GM12878 (cell line): ENCODE results near the gene SMR3A. TPM values are rescaled to one million over a fixed set of nuclear protein-coding genes. Genes with fewer than 3 reads are reported as not detected.

Experiments used
- ATAC-seq: fragments of 200-7000 bp; cut with Tn5 transposase; 3 replicates; pipeline ENCODE4 v1.9.1; 2020; ENCODE audit warnings: mild to moderate bottlenecking, moderate library complexity
- BruUV-seq: library from RNA; stranded (reverse); fragments of 400-500 nt; replicated peaks from 2 replicates; lab custom pipeline; 2021; lab: Mats Ljungman, UMichigan
- CTCF ChIA-PET: fragments of 300-600 bp; sonication (Branson Sonifier 250); formaldehyde crosslinking; extraction: SDS; loops from one replicate; lab custom pipeline; 2021; ENCODE audit warnings: inconsistent platforms; lab: Yijun Ruan, JAX
- POLR2A ChIA-PET: fragments of 350-600 bp; formaldehyde crosslinking; extraction: SDS; loops from one replicate; lab custom pipeline; 2021; ENCODE audit warnings: inconsistent platforms; lab: Charles Lee
- RAD21 ChIA-PET: fragments of 300-600 bp; sonication (Branson Sonifier 250); formaldehyde crosslinking; loops from one replicate; lab custom pipeline; 2023; ENCODE audit warnings: antibody characterized with exemption; ENCODE audit not compliant: unreplicated experiment; lab: Charles Lee
- SMC1A ChIA-PET: fragments of 300-600 bp; sonication (Branson Sonifier 250); formaldehyde crosslinking; loops from one replicate; lab custom pipeline; 2023; ENCODE audit not compliant: unreplicated experiment, uncharacterized antibody; lab: Charles Lee
- DNase-seq: peaks from one replicate; pipeline ENCODE4 v3.0.0-alpha.2; 2011; ENCODE audit warnings: low read depth, low spot score
- FAIRE-seq: peaks from 3 replicates; lab custom pipeline; 2011; peaks lifted over from hg19 to GRCh38; lab: Jason Lieb, UNC
- H2AFZ ChIP-seq: 2 replicates; pipeline ENCODE4 v1.6.0; 2011; ENCODE audit warnings: low read depth, low read length, control low read depth; ENCODE audit not compliant: control insufficient read depth
- H3K27ac ChIP-seq: 2 replicates; pipeline ENCODE4 v1.5.1; 2011; ENCODE audit warnings: control low read depth; ENCODE audit not compliant: control insufficient read depth, insufficient read depth
- H3K27me3 ChIP-seq, 2 experiments: replicated peaks in 1 of 2; 2 replicates each; pipeline versions ENCODE4 v1.6.0 to v1.6.1; 2011; ENCODE audit warnings: low read length in 1 of 2; ENCODE audit not compliant: control insufficient read depth in 2 of 2, insufficient read depth in 2 of 2
- H3K36me3 ChIP-seq, 2 experiments: 2 replicates each; pipeline ENCODE4 v1.5.1; 2011; ENCODE audit warnings: low read length in 1 of 2; ENCODE audit not compliant: control insufficient read depth in 2 of 2, insufficient read depth in 2 of 2
- H3K4me1 ChIP-seq: 2 replicates; pipeline ENCODE4 v1.6.1; 2011; ENCODE audit warnings: mild to moderate bottlenecking, low read length, moderate library complexity, mixed read lengths; ENCODE audit not compliant: control insufficient read depth, insufficient read depth
- H3K4me2 ChIP-seq: 2 replicates; pipeline ENCODE4 v1.6.0; 2011; ENCODE audit warnings: control low read depth; ENCODE audit not compliant: control insufficient read depth, insufficient read depth
- H3K4me3 ChIP-seq: fragments of 200-600 bp; sonication (generic); 2 replicates; pipeline ENCODE4 v1.5.1; 2016
- H3K79me2 ChIP-seq: 2 replicates; pipeline ENCODE4 v1.6.0; 2011; ENCODE audit warnings: low read length; ENCODE audit not compliant: control insufficient read depth, insufficient read depth
- H3K9ac ChIP-seq: 2 replicates; pipeline ENCODE4 v1.8.0; 2011; ENCODE audit warnings: low read length, control low read depth, mixed read lengths; ENCODE audit not compliant: control insufficient read depth, insufficient read depth
- H3K9me3 ChIP-seq: replicated peaks from 3 replicates; pipeline ENCODE4 v1.5.1; 2011; ENCODE audit warnings: mild to moderate bottlenecking, low read length; ENCODE audit not compliant: control insufficient read depth, insufficient read depth
- H4K20me1 ChIP-seq: 2 replicates; pipeline ENCODE4 v1.6.0; 2011; ENCODE audit not compliant: control insufficient read depth, insufficient read depth
- CHD2 ChIP-seq: IDR thresholded peaks from 2 replicates; pipeline ENCODE4 v1.6.1; 2011; ENCODE audit warnings: low read depth, low read length, improper control_type of control experiment, borderline replicate concordance
- CUX1 ChIP-seq: IDR thresholded peaks from 2 replicates; pipeline ENCODE4 v1.6.1; 2012; ENCODE audit warnings: improper control_type of control experiment, low read depth, low read length; ENCODE audit not compliant: insufficient replicate concordance
- ESRRA ChIP-seq: IDR thresholded peaks from 2 replicates; pipeline ENCODE4 v1.6.1; 2012; ENCODE audit warnings: mild to moderate bottlenecking, low read length, improper control_type of control experiment
- GABPA ChIP-seq: IDR thresholded peaks from 2 replicates; pipeline ENCODE4 v1.6.1; 2014; ENCODE audit warnings: antibody characterized with exemption, low read depth, mild to moderate bottlenecking, inconsistent platforms
- MAX ChIP-seq: IDR thresholded peaks from 2 replicates; pipeline ENCODE4 v1.6.1; 2012; ENCODE audit warnings: low read depth, low read length, improper control_type of control experiment
- SRF ChIP-seq, 2 experiments: IDR thresholded peaks; 2 replicates each; pipeline ENCODE4 v1.6.1; 2011; ENCODE audit warnings: low read depth in 2 of 2, low read length in 2 of 2, mild to moderate bottlenecking in 1 of 2, moderate library complexity in 1 of 2
- ZBTB4 ChIP-seq: fragments of 450-650 bp; formaldehyde crosslinking; IDR thresholded peaks from 2 replicates; pipeline ENCODE4 v1.4.0; 2022; ENCODE audit warnings: mild to moderate bottlenecking, moderate library complexity
- WGBS: methylation state at CpG from one replicate; pipeline ENCODE4 v1.1.6; 2016; ENCODE audit warnings: low lambda C conversion rate; ENCODE audit not compliant: insufficient replicate concordance, insufficient coverage; ENCODE audit errors: missing lambda C conversion rate; 5-methylcytosine and 5-hydroxymethylcytosine counted together
- in situ Hi-C: fragments of 300-500 bp; cut with MboI; formaldehyde crosslinking; loops from 9 replicates; pipeline ENCODE4 v1.14.3; 2018; ENCODE audit warnings: mixed read lengths
- intact Hi-C: fragments of 100-400 bp; cut with micrococcal nuclease; formaldehyde crosslinking; loops from one replicate; pipeline ENCODE4 v1.14.2; 2022; ENCODE audit not compliant: unreplicated experiment
- polyA plus RNA-seq, 11 experiments: library from polyadenylated mRNA; depleted of rRNA in 4 of 11; unstranded in 6 of 11; stranded (reverse) in 5 of 11; fragments of >200 nt; fragmentation: Nextera tagmentation in 4 of 11; fragmentation: Illumina TruSeq in 1 of 11; extraction: Ambion mirVana in 4 of 11; extraction: Trizol in 1 of 11; gene quantifications; 1 replicate in 1 of 11; 2 replicates in 10 of 11; pipeline versions ENCODE4 v1.2.1 to v1.2.3, GENCODE V29; 2011 to 2016; ENCODE audit warnings: inconsistent platforms in 2 of 11, missing spikeins in 2 of 11, low read depth in 1 of 11
- total RNA-seq, 4 experiments: library from RNA; depleted of rRNA in 3 of 4; stranded (reverse); fragments of >200 nt in 3 of 4; fragmentation: Illumina TruSeq in 1 of 4; extraction: Trizol in 1 of 4; gene quantifications; 2 replicates each; pipeline versions ENCODE4 v1.2.1 to v1.2.3, GENCODE V29; 2013 to 2021

Gene SMR3A
- total and polyA plus RNA-seq, 10 of the 15 experiments (the other 5 are each of a cell fraction or from before 2014, with no cell fraction given), result not detected

- SMC1A ChIA-PET, result interaction anchor here (0.8 to 1.3 kb wide), 6 partner anchors 10 to 53 kb away, joined by 3 to 6 read pairs (median 4); no protein-coding TSS in a partner anchor
- RAD21 ChIA-PET, result no interaction called here
Measured at GRCh38 chr4:70367813-70368212, 7.3 kb downstream of the SMR3A start.

GRCh38 chr4:70371987-70372386, 11.4 kb downstream of the SMR3A start:
- Histone ChIP-seq H3K27ac (no peak overlapping the region), H3K9ac (no peak overlapping the region), H4K20me1 (no peaks in the 10 kb centered on the region), H3K27me3 (no peaks in the 10 kb centered on the region), H3K79me2 (no peaks in the 10 kb centered on the region), H2AFZ (no peak overlapping the region), H3K4me2 (no peak overlapping the region), H3K36me3 (no peaks in the 10 kb centered on the region), H3K4me3 (no peak overlapping the region), H3K4me1 (no peaks in the 10 kb centered on the region), H3K9me3 (no peaks in the 10 kb centered on the region)
- 21% methylated on average over 4 of the region's 4 CpGs for WGBS
- in situ Hi-C loops, result no loop called here
- no peak for ATAC-seq
- BruUV-seq, result no TSS peak
- FAIRE-seq, result no peak
- DNase-seq, result no peak
- POLR2A ChIA-PET, result no interaction called here
- SMC1A ChIA-PET, result no interaction called here
- intact Hi-C loops, result no loop called here
- CTCF ChIA-PET, result no interaction called here
- RAD21 ChIA-PET, result no interaction called here
- TF ChIP-seq CHD2 (no peak), SRF (IDR thresholded peaks at IDR 0.05; ENCODE audit: low read depth in 2 of 2, low read length in 2 of 2) (no peak), ZBTB4 (CRISPR knock-in tag) (no peak), CUX1 (no peak), ESRRA (no peak), GABPA (no peak), MAX (no peak)

More at GRCh38 chr4:70367813-70368212, 7.3 kb downstream of the SMR3A start:
- Histone ChIP-seq H3K9me3 (no peaks in the 10 kb centered on the region), H3K79me2 (no peaks in the 10 kb centered on the region), H3K9ac (no peak overlapping the region), H3K4me2 (no peak overlapping the region), H3K36me3 (no peaks in the 10 kb centered on the region), H3K27me3 (no peaks in the 10 kb centered on the region), H4K20me1 (no peaks in the 10 kb centered on the region), H3K4me1 (no peaks in the 10 kb centered on the region), H2AFZ (no peak overlapping the region), H3K27ac (no peak overlapping the region), H3K4me3 (no peak overlapping the region)
- BruUV-seq, result no TSS peak
- intact Hi-C loops (no loop called here), in situ Hi-C loops (no loop called here)
- ChIA-PET POLR2A (no interaction called here), CTCF (no interaction called here)
- FAIRE-seq (no peak), DNase-seq (no peak), ATAC-seq (no peak)
- WGBS, result 33% methylated on average over 1 of the region's 1 CpG
- TF ChIP-seq CHD2, result no peak
